SK-N-MC (cell line): ENCODE results near the gene CCL4.
"Not testable (repeated sequence)": the region's sequence is repeated elsewhere in the genome, so short reads cannot be mapped to it uniquely, and the experiment has no call there.

Source experiments
- DNase-seq: peaks from one replicate; pipeline ENCODE4 v3.0.0-alpha.2; 2011; ENCODE audit warnings: low read depth, low spot score
- H3K27ac ChIP-seq: fragments of 200-600 bp; sonication (generic); 2 replicates; pipeline ENCODE4 v1.5.1; 2016; ENCODE audit warnings: mixed run types
- H3K36me3 ChIP-seq: fragments of 200-600 bp; sonication (generic); 2 replicates; pipeline ENCODE4 v1.6.1; 2017; ENCODE audit warnings: antibody characterized with exemption, low read length, mixed read lengths; ENCODE audit not compliant: insufficient read depth
- H3K4me3 ChIP-seq: fragments of 200-600 bp; sonication (generic); 2 replicates; pipeline ENCODE4 v1.5.1; 2016
- H3K9ac ChIP-seq: fragments of 200-600 bp; sonication (generic); 2 replicates; pipeline ENCODE4 v1.8.0; 2017; ENCODE audit warnings: mixed run types, mixed read lengths; ENCODE audit not compliant: insufficient read length
- H3K9me3 ChIP-seq: fragments of 200-600 bp; sonication (generic); 2 replicates; pipeline ENCODE4 v1.6.1; 2017; ENCODE audit warnings: low read depth, mild to moderate bottlenecking, antibody characterized with exemption, low read length, moderate library complexity, mixed read lengths
- EZH2 ChIP-seq: fragments of 200-600 bp; sonication (generic); IDR thresholded peaks from one replicate; pipeline ENCODE4 v1.6.1; 2017; ENCODE audit warnings: antibody characterized with exemption
- FOXP2 ChIP-seq: optimal IDR thresholded peaks from 2 replicates; pipeline ENCODE3; 2011; ENCODE audit warnings: mild to moderate bottlenecking, moderate library complexity; ENCODE audit not compliant: insufficient read depth; ENCODE audit errors: extremely low read length, control extremely low read depth
- POLR2AphosphoS5 ChIP-seq: IDR thresholded peaks from 2 replicates; pipeline ENCODE4 v1.6.1; 2012; ENCODE audit warnings: mild to moderate bottlenecking, low read depth, low read length, borderline replicate concordance

CCL4 gene

GRCh38 chr17:36103401-36103975, at the start of gene CCL4:
Gene CCL4, plus strand, starts transcription at chr17:36103827. Its CDS starts 79 bp downstream, at chr17:36103906.
- H3K9ac ChIP-seq, H3K4me3 ChIP-seq, H3K36me3 ChIP-seq, DNase-seq, H3K9me3 ChIP-seq, H3K27ac ChIP-seq: not testable (repeated sequence)

GRCh38 chr17:36055171-36055570, 48.5 kb upstream of the CCL4 start:
- H3K9me3 ChIP-seq: no peaks in the 10 kb centered on the region
- no peaks in the 10 kb centered on the region for H3K36me3 ChIP-seq
- no peak overlapping the region for H3K4me3 ChIP-seq
- TF ChIP-seq POLR2AphosphoS5: no peak
- TF ChIP-seq EZH2: no peak
- TF ChIP-seq FOXP2: no peak
- no peak for DNase-seq
- no peak overlapping the region for H3K9ac ChIP-seq
- H3K27ac ChIP-seq: no peak overlapping the region

- no peak for DNase-seq
- no peak overlapping the region for H3K27ac ChIP-seq
- H3K9me3 ChIP-seq: no peaks in the 10 kb centered on the region
- H3K36me3 ChIP-seq: no peaks in the 10 kb centered on the region
- no peak overlapping the region for H3K9ac ChIP-seq
- H3K4me3 ChIP-seq: no peak overlapping the region
- no peak for TF ChIP-seq EZH2
- no peak for TF ChIP-seq FOXP2
- TF ChIP-seq POLR2AphosphoS5: no peak
These were observed 47.6 kb upstream of the CCL4 start for GRCh38 chr17:36055921-36056520.

GRCh38 chr17:36057911-36058310, 45.7 kb upstream of the CCL4 start:
- DNase-seq: no peak
- Histone ChIP-seq H3K4me3 (no peak overlapping the region), H3K27ac (no peak overlapping the region), H3K36me3 (no peaks in the 10 kb centered on the region), H3K9me3 (no peaks in the 10 kb centered on the region), H3K9ac (no peak overlapping the region)
- TF ChIP-seq FOXP2: no peak
- TF ChIP-seq EZH2: no peak
- TF ChIP-seq POLR2AphosphoS5: no peak

GRCh38 chr17:36059406-36059805, 44.2 kb upstream of the CCL4 start:
- Histone ChIP-seq H3K4me3 (no peak overlapping the region), H3K36me3 (no peaks in the 10 kb centered on the region), H3K9me3 (no peaks in the 10 kb centered on the region), H3K27ac (no peak overlapping the region), H3K9ac (no peak overlapping the region)
- DNase-seq: no peak
- TF ChIP-seq FOXP2 (no peak), POLR2AphosphoS5 (no peak), EZH2 (no peak)

- H3K9ac ChIP-seq: no peak overlapping the region
- no peak for DNase-seq
- no peaks in the 10 kb centered on the region for H3K36me3 ChIP-seq
- H3K27ac ChIP-seq: no peak overlapping the region
- no peaks in the 10 kb centered on the region for H3K9me3 ChIP-seq
- H3K4me3 ChIP-seq: no peak overlapping the region
- TF ChIP-seq FOXP2 (no peak), EZH2 (no peak), POLR2AphosphoS5 (no peak)
These were observed 42.8 kb upstream of the CCL4 start for GRCh38 chr17:36060816-36061215.

GRCh38 chr17:36063786-36064541, 39.7 kb upstream of the CCL4 start, which contains the start of gene CCL18:
Gene CCL18, plus strand, starts transcription at chr17:36064272. Its CDS starts 71 bp downstream, at chr17:36064343.
- no peak within 1 kb of the TSS for H3K4me3 ChIP-seq
- no peaks in the 10 kb centered on the region for H3K9me3 ChIP-seq
- no peaks in the 10 kb centered on the region for H3K36me3 ChIP-seq
- no peak within 1 kb of the TSS for H3K9ac ChIP-seq
- DNase-seq: no peak
- TF ChIP-seq FOXP2 (no peak), EZH2 (no peak)
- H3K27ac ChIP-seq: no peak within 1 kb of the TSS

GRCh38 chr17:36066365-36066985, 37.2 kb upstream of the CCL4 start:
- TF ChIP-seq EZH2: no peak
- no peak for TF ChIP-seq FOXP2
- TF ChIP-seq POLR2AphosphoS5: no peak
- no peak for DNase-seq
- Histone ChIP-seq H3K36me3 (no peaks in the 10 kb centered on the region), H3K9me3 (no peaks in the 10 kb centered on the region), H3K4me3 (no peak overlapping the region), H3K27ac (no peak overlapping the region), H3K9ac (no peak overlapping the region)
